Transverse colon (tissue), 4 donors: ENCODE measurements around the gene SPINK14. TPM values are rescaled to one million over a fixed set of nuclear protein-coding genes. Genes with fewer than 3 reads are reported as not detected.

Experiments
- DNase-seq: peaks from one replicate; pipeline ENCODE4 v3.0.0-alpha.2; 2019
- H3K27ac ChIP-seq, 4 donors: fragments of 200-600 bp; sonication (generic); 2 replicates each; pipeline ENCODE4 v1.5.1; 2016 to 2018; ENCODE audit warnings: inconsistent platforms in 4 of 4
- H3K27me3 ChIP-seq: fragments of 200-600 bp; sonication (generic); 2 replicates; pipeline ENCODE4 v1.5.1; 2017; ENCODE audit warnings: inconsistent platforms
- H3K36me3 ChIP-seq, 4 donors: fragments of 200-600 bp; sonication (generic); 2 replicates each; pipeline ENCODE4 v1.5.1; 2017 to 2019; ENCODE audit warnings: inconsistent platforms in 4 of 4
- H3K4me1 ChIP-seq, 4 donors: fragments of 200-600 bp; sonication (generic); 2 replicates each; pipeline ENCODE4 v1.5.1; 2017 to 2020; ENCODE audit warnings: inconsistent platforms in 4 of 4
- H3K4me3 ChIP-seq, 4 donors: fragments of 200-600 bp; sonication (generic); 1 replicate in 1 of 4; 2 replicates in 3 of 4; pipeline versions ENCODE4 v1.5.1 to v1.6.1; 2017 to 2019; ENCODE audit warnings: inconsistent platforms in 4 of 4
- H3K9me3 ChIP-seq, 2 donors: fragments of 200-600 bp; sonication (generic); 2 replicates each; pipeline ENCODE4 v1.5.1; 2017 to 2019; ENCODE audit warnings: inconsistent platforms in 2 of 2
- EP300 ChIP-seq: sonication (generic); formaldehyde crosslinking; IDR thresholded peaks from one replicate; pipeline ENCODE4 v1.6.1; 2017; ENCODE audit warnings: antibody characterized with exemption, low read depth
- POLR2A ChIP-seq: fragments of 450-650 bp; IDR thresholded peaks from one replicate; pipeline ENCODE4 v1.6.1; 2016; ENCODE audit warnings: antibody characterized with exemption, mild to moderate bottlenecking, moderate library complexity
- POLR2AphosphoS5 ChIP-seq, 3 donors: sonication (generic); formaldehyde crosslinking; IDR thresholded peaks; one replicate each; pipeline ENCODE4 v1.6.1; 2016; ENCODE audit warnings: antibody characterized with exemption in 3 of 3
- WGBS, 2 donors: methylation state at CpG; one replicate each; pipeline ENCODE4 v1.1.5; 2018; ENCODE audit warnings: low coverage in 1 of 2; 5-methylcytosine and 5-hydroxymethylcytosine counted together
- in situ Hi-C, 4 donors: fragments of 200-750 bp; cut with MboI; loops; one replicate each; pipeline versions ENCODE4 v1.15.0 to v1.15.1; 2017; ENCODE audit warnings: low sequenced_read_pairs in 3 of 4, low pct_ligation_motif_present in 1 of 4, low pct_unique_long_range_greater_than_20kb in 1 of 4
- intact Hi-C: fragments of 100-400 bp; cut with DNase I; formaldehyde crosslinking; loops from one replicate; pipeline ENCODE4 v1.15.1; 2023; ENCODE audit warnings: low total_unique reads
- total RNA-seq, 4 donors: library from RNA; depleted of rRNA; stranded (reverse); fragments of >200 nt; gene quantifications; one replicate each; pipeline ENCODE4 v1.1.0, GENCODE V29; 2016
- TF ChIP-seq, protein P1 (sequence below), 5 experiments: fragments of 200-600 bp in 3 of 5; fragments of 450-650 bp in 2 of 5; sonication (generic) in 3 of 5; IDR thresholded peaks; 1 replicate in 2 of 5; 2 replicates in 3 of 5; pipeline ENCODE4 v1.5.1; 2016 to 2017; ENCODE audit warnings: antibody characterized with exemption in 5 of 5, inconsistent platforms in 3 of 5, mild to moderate bottlenecking in 2 of 5, moderate library complexity in 1 of 5

Gene SPINK14
- total RNA-seq, 4 donors from 2014 or later = not detected

DNA sequence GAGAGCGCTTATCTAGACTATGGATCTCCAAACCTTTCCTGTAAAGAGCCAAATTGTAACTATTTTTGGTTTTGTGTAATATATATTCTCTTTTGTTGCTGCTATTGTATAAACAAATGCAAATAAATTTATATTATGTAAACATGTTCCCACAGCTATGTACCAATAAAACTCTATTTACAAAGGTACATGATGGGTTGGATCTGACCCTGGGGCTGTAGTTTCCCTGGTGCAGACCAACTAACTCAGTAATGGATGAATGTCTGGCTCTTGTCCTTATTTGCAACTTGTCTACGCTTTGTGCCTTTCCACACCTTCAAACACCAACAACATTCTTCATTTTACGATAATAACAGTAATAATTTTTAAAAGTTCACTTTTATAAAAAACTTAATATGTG, 27.5 kb upstream of the SPINK14 start:
- in situ Hi-C loops (no loop called here), intact Hi-C loops (no loop called here)
- H3K27me3 ChIP-seq = no peaks in the 10 kb centered on the region
- no peak overlapping the region for H3K4me3 ChIP-seq
- no peak overlapping the region for H3K27ac ChIP-seq
- TF ChIP-seq EP300 (no peak), POLR2A (no peak), POLR2AphosphoS5 (IDR thresholded peaks at IDR 0.05) (no peak)
- TF ChIP-seq, protein P1, sequence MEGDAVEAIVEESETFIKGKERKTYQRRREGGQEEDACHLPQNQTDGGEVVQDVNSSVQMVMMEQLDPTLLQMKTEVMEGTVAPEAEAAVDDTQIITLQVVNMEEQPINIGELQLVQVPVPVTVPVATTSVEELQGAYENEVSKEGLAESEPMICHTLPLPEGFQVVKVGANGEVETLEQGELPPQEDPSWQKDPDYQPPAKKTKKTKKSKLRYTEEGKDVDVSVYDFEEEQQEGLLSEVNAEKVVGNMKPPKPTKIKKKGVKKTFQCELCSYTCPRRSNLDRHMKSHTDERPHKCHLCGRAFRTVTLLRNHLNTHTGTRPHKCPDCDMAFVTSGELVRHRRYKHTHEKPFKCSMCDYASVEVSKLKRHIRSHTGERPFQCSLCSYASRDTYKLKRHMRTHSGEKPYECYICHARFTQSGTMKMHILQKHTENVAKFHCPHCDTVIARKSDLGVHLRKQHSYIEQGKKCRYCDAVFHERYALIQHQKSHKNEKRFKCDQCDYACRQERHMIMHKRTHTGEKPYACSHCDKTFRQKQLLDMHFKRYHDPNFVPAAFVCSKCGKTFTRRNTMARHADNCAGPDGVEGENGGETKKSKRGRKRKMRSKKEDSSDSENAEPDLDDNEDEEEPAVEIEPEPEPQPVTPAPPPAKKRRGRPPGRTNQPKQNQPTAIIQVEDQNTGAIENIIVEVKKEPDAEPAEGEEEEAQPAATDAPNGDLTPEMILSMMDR (IDR thresholded peaks at IDR 0.05) = no peak
- WGBS, 2 donors = 75 to 81% methylated on average over 3 of the region's 3 CpGs
- no peaks in the 10 kb centered on the region for H3K9me3 ChIP-seq
- DNase-seq = no peak
- no peaks in the 10 kb centered on the region for H3K36me3 ChIP-seq
- peaks cover 0 to 18% (median 7%) of the 10 kb centered on the region in 4 donors for H3K4me1 ChIP-seq

DNA sequence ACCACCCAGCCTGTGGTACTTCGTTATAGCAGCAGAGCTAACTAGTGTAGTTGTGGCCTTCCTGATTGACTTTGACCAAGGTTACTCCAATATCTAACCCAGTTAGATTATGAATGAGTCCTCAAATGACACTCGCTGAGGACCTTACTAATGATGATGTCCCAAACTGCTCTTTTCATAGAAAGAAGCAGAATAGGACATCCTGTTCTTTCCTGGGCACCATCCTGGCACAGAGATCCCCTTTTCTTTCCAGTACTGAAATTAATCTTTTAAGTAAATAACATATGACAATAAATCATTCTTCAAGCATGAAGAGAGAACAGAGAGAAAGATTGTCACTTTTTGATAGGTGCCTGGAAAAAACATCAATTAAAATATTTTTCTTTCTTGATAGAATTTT, 26.7 kb upstream of the SPINK14 start:
- WGBS, 2 donors = 65 to 85% methylated on average over 2 of the region's 2 CpGs
- peaks cover 0 to 22% (median 7%) of the 10 kb centered on the region in 4 donors for H3K4me1 ChIP-seq

DNA sequence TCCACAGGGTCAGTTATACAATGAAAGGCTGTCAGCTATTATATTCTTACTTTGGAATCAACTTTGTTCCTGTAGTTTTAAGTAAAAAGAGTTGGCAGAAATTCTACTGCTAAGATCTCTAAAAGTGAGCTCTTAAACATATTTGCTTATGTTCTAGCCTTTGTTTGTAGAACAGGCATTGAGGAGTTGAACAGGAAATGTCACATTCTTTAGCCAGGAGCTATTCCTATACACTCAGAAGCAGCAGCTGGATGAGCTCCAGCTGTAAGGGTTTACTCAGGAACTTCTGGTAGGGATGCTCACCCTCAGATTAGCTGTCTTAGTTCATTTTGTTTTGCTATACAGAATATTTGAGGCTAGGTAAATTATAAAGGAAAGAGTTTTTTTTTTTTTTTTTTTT, 22.4 kb upstream of the SPINK14 start:
- peak; percentile 63 for DNase-seq
- peak overlapping the region; percentile 51 to 80 (median 68) for H3K27ac ChIP-seq
- no peaks in the 10 kb centered on the region for H3K36me3 ChIP-seq
- TF ChIP-seq, protein P1 (IDR thresholded peaks at IDR 0.05) = no peak
- no peak for TF ChIP-seq EP300
- TF ChIP-seq POLR2AphosphoS5 (IDR thresholded peaks at IDR 0.05) = peak in 2 of 3 donors; percentile 67 to 69
- H3K27me3 ChIP-seq = no peaks in the 10 kb centered on the region
- H3K9me3 ChIP-seq = no peaks in the 10 kb centered on the region
- in situ Hi-C loops (no loop called here), intact Hi-C loops (no loop called here)
- H3K4me1 ChIP-seq = peaks cover 0 to 36% (median 14%) of the 10 kb centered on the region in 4 donors
- no peak overlapping the region for H3K4me3 ChIP-seq

More for the DNA sequence above, 26.7 kb upstream of the SPINK14 start:
- intact Hi-C loops = no loop called here
- no peak for DNase-seq
- H3K4me3 ChIP-seq = no peak overlapping the region
- TF ChIP-seq POLR2A (no peak), POLR2AphosphoS5 (IDR thresholded peaks at IDR 0.05) (no peak)
- TF ChIP-seq, protein P1 (IDR thresholded peaks at IDR 0.05) = no peak
- H3K27me3 ChIP-seq = no peaks in the 10 kb centered on the region
- no peak overlapping the region for H3K27ac ChIP-seq
- no peaks in the 10 kb centered on the region for H3K36me3 ChIP-seq
- no peaks in the 10 kb centered on the region for H3K9me3 ChIP-seq
- in situ Hi-C loops = no loop called here

DNA sequence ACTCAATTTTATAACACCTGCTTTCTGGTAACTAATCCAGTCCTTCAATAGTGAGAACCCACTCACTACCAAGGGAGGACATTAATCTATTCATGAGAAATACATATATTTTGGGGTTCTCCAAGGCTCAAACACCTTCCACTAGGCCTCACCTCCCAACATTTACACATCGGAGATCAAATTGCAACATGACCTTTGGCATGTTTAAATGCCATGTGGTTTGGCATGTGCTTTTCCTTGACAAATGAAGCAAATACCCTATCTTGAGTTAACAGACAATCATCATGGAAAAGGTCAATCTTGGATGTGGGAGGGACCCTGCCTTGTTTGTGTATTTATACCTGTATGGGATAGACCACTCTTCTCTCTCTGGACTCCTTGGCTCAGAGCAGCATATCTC, 21.9 kb upstream of the SPINK14 start:
- 38 to 52% methylated on average over 1 of the region's 1 CpG for WGBS, 2 donors
- TF ChIP-seq, protein P1 (IDR thresholded peaks at IDR 0.05) = no peak
- TF ChIP-seq POLR2AphosphoS5 (IDR thresholded peaks at IDR 0.05) = no peak
- TF ChIP-seq EP300 = no peak
- TF ChIP-seq POLR2A = no peak
- intact Hi-C loops (no loop called here), in situ Hi-C loops (no loop called here)
- no peaks in the 10 kb centered on the region for H3K9me3 ChIP-seq
- no peak overlapping the region for H3K4me3 ChIP-seq
- H3K27me3 ChIP-seq = no peaks in the 10 kb centered on the region
- H3K4me1 ChIP-seq = peaks cover 0 to 36% (median 14%) of the 10 kb centered on the region in 4 donors
- H3K27ac ChIP-seq = peak overlapping the region; percentile 61 to 80 (median 72)
- H3K36me3 ChIP-seq = no peaks in the 10 kb centered on the region
- DNase-seq = no peak
